Calu3 (cell line): ENCODE measurements around the gene DNAH14. TPM values are rescaled to one million over a fixed set of nuclear protein-coding genes. Genes with fewer than 3 reads are reported as not detected.

ENCODE experiments used
- BruUV-seq: library from RNA; stranded (reverse); fragments of 400-500 nt; replicated peaks from 2 replicates; lab custom pipeline; 2021; lab: Mats Ljungman, UMichigan
- CTCF ChIA-PET: fragments of 300-600 bp; sonication (Branson Sonifier 250); formaldehyde crosslinking; loops from one replicate; lab custom pipeline; 2022; ENCODE audit warnings: antibody characterized with exemption; lab: Charles Lee
- DNase-seq: peaks from one replicate; pipeline ENCODE4 v3.0.0; 2022
- H3K27ac Mint-ChIP-seq: one replicate; pipeline ENCODE4 v1.8.0; 2022; ENCODE audit warnings: mixed read lengths; ENCODE audit not compliant: unreplicated experiment
- H3K27me3 Mint-ChIP-seq: one replicate; pipeline ENCODE4 v1.8.0; 2022; ENCODE audit warnings: mixed read lengths; ENCODE audit not compliant: unreplicated experiment
- H3K36me3 Mint-ChIP-seq: one replicate; pipeline ENCODE4 v1.8.0; 2022; ENCODE audit warnings: mild to moderate bottlenecking, moderate library complexity, mixed read lengths; ENCODE audit not compliant: insufficient read depth, unreplicated experiment
- H3K4me1 Mint-ChIP-seq: one replicate; pipeline ENCODE4 v1.8.0; 2022; ENCODE audit warnings: mild to moderate bottlenecking, low read depth, mixed read lengths; ENCODE audit not compliant: unreplicated experiment
- H3K4me3 Mint-ChIP-seq: one replicate; pipeline ENCODE4 v1.8.0; 2022; ENCODE audit warnings: mild to moderate bottlenecking, low read depth, moderate library complexity, mixed read lengths; ENCODE audit not compliant: unreplicated experiment
- H3K9me3 Mint-ChIP-seq: one replicate; pipeline ENCODE4 v1.8.0; 2022; ENCODE audit warnings: low read depth, mixed read lengths; ENCODE audit not compliant: unreplicated experiment
- CTCF ChIP-seq: fragments of 200-600 bp; IDR thresholded peaks from one replicate; pipeline ENCODE4 v1.8.0; 2022; ENCODE audit warnings: antibody characterized with exemption; ENCODE audit not compliant: unreplicated experiment
- intact Hi-C: fragments of 100-400 bp; cut with micrococcal nuclease; formaldehyde crosslinking; loops from one replicate; pipeline ENCODE4 v1.10.0; 2022; ENCODE audit not compliant: unreplicated experiment
- total RNA-seq: library from RNA; stranded (reverse); gene quantifications from 2 replicates; pipeline ENCODE4 v1.2.3, GENCODE V29; 2022

The DNAH14 gene
- total RNA-seq, 1 experiment from 2014 or later = 66.8 TPM

- no peak overlapping the region for H3K27ac Mint-ChIP-seq
- CTCF ChIA-PET = interaction anchor here (0.6 kb wide), 1 partner anchor 246 kb away, joined by 3 read pairs; no protein-coding TSS in a partner anchor
- no peaks in the 10 kb centered on the region for H3K36me3 Mint-ChIP-seq
- H3K4me3 Mint-ChIP-seq = no peak overlapping the region
- no TSS peak for BruUV-seq
- intact Hi-C loops = no loop called here
- no peaks in the 10 kb centered on the region for H3K4me1 Mint-ChIP-seq
- H3K9me3 Mint-ChIP-seq = no peaks in the 10 kb centered on the region
- no peak for TF ChIP-seq CTCF
- H3K27me3 Mint-ChIP-seq = no peaks in the 10 kb centered on the region
- DNase-seq = no peak
These were observed 438.6 kb downstream of the DNAH14 start for GRCh38 chr1:225368036-225368552.

DNA sequence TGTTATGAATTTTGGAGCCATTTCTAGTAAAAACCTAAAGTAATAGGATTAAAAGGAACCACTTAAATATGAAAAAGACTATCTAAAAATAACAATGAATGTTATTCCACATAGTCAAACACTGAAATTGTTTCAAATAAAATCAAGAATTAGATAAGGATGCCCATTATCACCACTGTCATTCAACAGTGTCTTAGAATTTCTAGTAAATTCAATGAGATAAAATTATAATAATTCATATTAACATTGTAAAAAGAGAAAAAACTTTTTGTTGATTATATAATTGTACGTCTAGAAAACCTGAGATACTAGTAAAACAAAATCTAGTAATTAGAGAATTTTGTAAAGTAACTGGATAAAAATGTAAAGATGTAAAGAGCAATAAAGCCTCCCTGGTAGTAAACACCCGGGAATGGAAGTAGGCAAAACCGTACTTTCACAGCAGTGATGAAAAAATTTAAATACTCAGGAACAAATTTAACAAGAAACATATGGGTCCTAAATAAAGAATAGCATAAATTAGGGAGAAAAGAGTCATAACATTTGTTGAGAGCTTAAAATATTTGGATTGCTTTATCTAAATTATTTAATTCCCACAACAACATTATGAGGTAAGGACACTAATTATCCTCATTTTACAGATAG lies 442.0 kb downstream of the DNAH14 start:
- no peaks in the 10 kb centered on the region for H3K4me1 Mint-ChIP-seq
- no peak for TF ChIP-seq CTCF
- H3K4me3 Mint-ChIP-seq = no peak overlapping the region
- no peak for DNase-seq
- H3K27me3 Mint-ChIP-seq = no peaks in the 10 kb centered on the region
- CTCF ChIA-PET = no interaction called here
- intact Hi-C loops = no loop called here
- BruUV-seq = no TSS peak
- no peaks in the 10 kb centered on the region for H3K9me3 Mint-ChIP-seq
- no peak overlapping the region for H3K27ac Mint-ChIP-seq
- no peaks in the 10 kb centered on the region for H3K36me3 Mint-ChIP-seq

DNA sequence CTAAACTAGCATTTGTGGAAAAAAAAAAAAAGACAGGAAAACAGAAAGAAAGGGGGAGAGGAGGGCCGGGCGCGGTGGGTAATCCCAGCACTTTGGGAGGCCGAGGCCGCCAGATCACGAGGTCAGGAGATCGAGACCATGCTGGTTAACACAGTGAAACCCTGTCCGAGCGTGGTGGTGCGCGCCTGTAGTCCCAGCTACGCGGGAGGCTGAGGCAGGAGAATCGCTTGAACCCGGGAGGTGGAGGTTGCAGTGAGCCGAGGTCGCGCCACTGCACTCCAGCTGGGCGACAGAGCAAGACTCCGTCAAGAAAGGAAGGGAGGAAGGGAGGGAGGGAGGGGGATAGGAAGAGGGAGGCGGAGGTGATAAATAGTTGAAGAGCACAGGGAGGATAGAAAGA lies 443.7 kb downstream of the DNAH14 start:
- no peak overlapping the region for H3K27ac Mint-ChIP-seq
- no TSS peak for BruUV-seq
- intact Hi-C loops = no loop called here
- CTCF ChIA-PET = no interaction called here
- no peaks in the 10 kb centered on the region for H3K27me3 Mint-ChIP-seq
- no peak overlapping the region for H3K4me3 Mint-ChIP-seq
- no peaks in the 10 kb centered on the region for H3K9me3 Mint-ChIP-seq
- no peaks in the 10 kb centered on the region for H3K36me3 Mint-ChIP-seq
- no peaks in the 10 kb centered on the region for H3K4me1 Mint-ChIP-seq
- no peak for TF ChIP-seq CTCF
- DNase-seq = no peak

DNA sequence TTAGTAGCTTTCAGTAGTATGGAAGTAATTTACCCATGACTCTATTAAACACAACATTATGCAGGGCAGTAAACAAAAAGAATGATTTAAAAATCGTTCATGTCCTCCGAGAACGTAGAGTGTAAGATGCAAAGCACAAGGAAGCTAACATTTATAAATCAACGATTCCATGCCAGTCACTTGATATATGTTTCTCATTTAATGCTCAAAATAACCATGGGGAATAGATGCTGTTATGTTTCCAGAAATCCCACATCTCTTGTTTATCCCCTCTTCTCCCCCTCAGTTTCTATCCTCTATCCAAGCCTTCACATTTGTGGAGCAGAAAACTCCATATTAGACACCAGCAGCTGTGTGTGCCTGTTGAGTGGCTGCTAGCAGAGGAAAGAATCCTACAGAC lies 445.5 kb downstream of the DNAH14 start:
- intact Hi-C loops = no loop called here
- no peaks in the 10 kb centered on the region for H3K27me3 Mint-ChIP-seq
- CTCF ChIA-PET = interaction anchor here (0.6 kb wide), 1 partner anchor 55 kb away, joined by 3 read pairs; no protein-coding TSS in a partner anchor
- TF ChIP-seq CTCF = no peak
- H3K36me3 Mint-ChIP-seq = no peaks in the 10 kb centered on the region
- H3K4me1 Mint-ChIP-seq = no peaks in the 10 kb centered on the region
- no peak overlapping the region for H3K4me3 Mint-ChIP-seq
- no peak overlapping the region for H3K27ac Mint-ChIP-seq
- DNase-seq = no peak
- no peaks in the 10 kb centered on the region for H3K9me3 Mint-ChIP-seq
- BruUV-seq = no TSS peak
